Stomach (tissue), 9 donors: Measurements from ENCODE around the gene SP100. TPM values are rescaled to one million over a fixed set of nuclear protein-coding genes. Genes with fewer than 3 reads are reported as not detected.

Experiments
- DNase-seq, 2 donors: peaks; one replicate each; pipeline versions ENCODE4 v3.0.0 to v3.0.0-alpha.2; 2013 to 2019
- H3K27ac ChIP-seq, 5 donors: fragments of 200-600 bp in 4 of 5; sonication (generic) in 4 of 5; one replicate each; pipeline ENCODE4 v1.5.1; 2013 to 2019; ENCODE audit warnings: mild to moderate bottlenecking in 1 of 5, moderate library complexity in 1 of 5
- H3K27me3 ChIP-seq, 3 donors: fragments of 200-600 bp; sonication (generic); one replicate each; pipeline ENCODE4 v1.5.1; 2017 to 2019; ENCODE audit warnings: mixed run types in 1 of 3
- H3K36me3 ChIP-seq, 4 donors: fragments of 200-600 bp; sonication (generic); 1 replicate in 3 of 4; 2 replicates in 1 of 4; pipeline ENCODE4 v1.5.1; 2016 to 2019
- H3K4me1 ChIP-seq, 4 donors: fragments of 200-600 bp; sonication (generic); one replicate each; pipeline ENCODE4 v1.5.1; 2016 to 2019
- H3K4me3 ChIP-seq, 4 donors: fragments of 200-600 bp; sonication (generic) in 3 of 4; one replicate each; pipeline ENCODE4 v1.5.1; 2016 to 2019; ENCODE audit warnings: mild to moderate bottlenecking in 1 of 4
- H3K9me3 ChIP-seq, 4 donors: fragments of 200-600 bp; sonication (generic); one replicate each; pipeline ENCODE4 v1.5.1; 2016 to 2019
- CTCF ChIP-seq, 7 experiments: fragments of 450-650 bp in 4 of 7; fragments of 200-600 bp in 3 of 7; sonication (generic) in 3 of 7; IDR thresholded peaks; one replicate each; pipeline ENCODE4 v1.5.1; 2016 to 2019; ENCODE audit warnings: antibody characterized with exemption in 7 of 7, control low read depth in 2 of 7, mild to moderate bottlenecking in 1 of 7
- EP300 ChIP-seq: sonication (generic); formaldehyde crosslinking; IDR thresholded peaks from one replicate; pipeline ENCODE4 v1.6.1; 2017; ENCODE audit warnings: antibody characterized with exemption
- POLR2A ChIP-seq, 4 donors: fragments of 450-650 bp; IDR thresholded peaks; one replicate each; pipeline ENCODE4 v1.6.1; 2016; ENCODE audit warnings: antibody characterized with exemption in 4 of 4, control low read depth in 2 of 4, mild to moderate bottlenecking in 1 of 4, moderate library complexity in 1 of 4
- POLR2AphosphoS5 ChIP-seq, 3 donors: sonication (generic); formaldehyde crosslinking; IDR thresholded peaks; one replicate each; pipeline ENCODE4 v1.6.1; 2016; ENCODE audit warnings: antibody characterized with exemption in 3 of 3
- WGBS, 5 donors: extraction: QIAGEN DNeasy Blood & Tissue Kit in 3 of 5; methylation state at CpG; one replicate each; pipeline versions ENCODE4 v1.1.5 to v1.1.7; 2013 to 2018; 5-methylcytosine and 5-hydroxymethylcytosine counted together
- intact Hi-C: fragments of 100-400 bp; cut with DNase I; formaldehyde crosslinking; loops from one replicate; pipeline ENCODE4 v1.15.1; 2023; ENCODE audit warnings: low total_unique reads
- polyA plus RNA-seq, 3 donors: library from polyadenylated mRNA; stranded (reverse); fragments of 200-250 nt; gene quantifications; one replicate each; pipeline ENCODE4 v1.2.3, GENCODE V29; 2013
- total RNA-seq, 5 donors: library from RNA; depleted of rRNA; stranded (reverse); fragments of >200 nt; gene quantifications; one replicate each; pipeline versions ENCODE4 v1.1.0 to v1.2.3, GENCODE V29; 2014 to 2016
- donor health status: healthy with polysubstance abuse.
- donor health status: Bipolar disorder and iron deficiency.
- donor health status: healthy.

Gene SP100
- total and polyA plus RNA-seq, 8 donors: 11.0 to 168 (median 67.6) TPM

GRCh38 chr2:230512955-230513748, 97.2 kb downstream of the SP100 start:
- H3K27me3 ChIP-seq: no peaks in the 10 kb centered on the region
- no peaks in the 10 kb centered on the region for H3K9me3 ChIP-seq
- H3K36me3 ChIP-seq: peaks cover 3 to 57% (median 47%) of the 10 kb centered on the region in 4 donors
- TF ChIP-seq POLR2A (IDR thresholded peaks at IDR 0.05): no peak
- TF ChIP-seq EP300: no peak
- TF ChIP-seq CTCF (IDR thresholded peaks at IDR 0.05): no peak
- TF ChIP-seq POLR2AphosphoS5 (IDR thresholded peaks at IDR 0.05): no peak
- no peak overlapping the region for H3K27ac ChIP-seq
- peaks cover 0 to 4% (median 0%) of the 10 kb centered on the region in 4 donors for H3K4me1 ChIP-seq
- H3K4me3 ChIP-seq: no peak overlapping the region
- intact Hi-C loops: no loop called here
- DNase-seq: no peak
- 53 to 77% (median 62%) methylated on average over 4 of the region's 4 CpGs for WGBS, 5 donors

- WGBS, 5 donors: 79 to 90% (median 84%) methylated on average over 9 of the region's 9 CpGs
- Histone ChIP-seq H3K4me1 (no peaks in the 10 kb centered on the region), H3K9me3 (peaks cover 4 to 34% (median 17%) of the 10 kb centered on the region in 4 donors), H3K4me3 (no peak overlapping the region), H3K27me3 (no peaks in the 10 kb centered on the region), H3K36me3 (peaks cover 0 to 5% (median 2%) of the 10 kb centered on the region in 4 donors), H3K27ac (no peak overlapping the region)
- intact Hi-C loops: no loop called here
- no peak for TF ChIP-seq POLR2A (IDR thresholded peaks at IDR 0.05)
- TF ChIP-seq EP300: no peak
- no peak for DNase-seq
Measured at GRCh38 chr2:230520061-230520874, 104.3 kb downstream of the SP100 start.

- no peak overlapping the region for H3K27ac ChIP-seq
- no peaks in the 10 kb centered on the region for H3K4me1 ChIP-seq
- no peak overlapping the region for H3K4me3 ChIP-seq
- H3K9me3 ChIP-seq: peaks cover 4 to 39% (median 20%) of the 10 kb centered on the region in 4 donors
- TF ChIP-seq POLR2A (IDR thresholded peaks at IDR 0.05) (no peak), CTCF (IDR thresholded peaks at IDR 0.05) (no peak), POLR2AphosphoS5 (IDR thresholded peaks at IDR 0.05) (no peak), EP300 (no peak)
- no peak for DNase-seq
- intact Hi-C loops: no loop called here
- H3K27me3 ChIP-seq: no peaks in the 10 kb centered on the region
- H3K36me3 ChIP-seq: peaks cover 0 to 7% (median 4%) of the 10 kb centered on the region in 4 donors
Measured at GRCh38 chr2:230520875-230521155, 104.8 kb downstream of the SP100 start.

- Histone ChIP-seq H3K4me3 (no peak overlapping the region), H3K36me3 (peaks cover 0 to 9% (median 4%) of the 10 kb centered on the region in 4 donors), H3K9me3 (peaks cover 4 to 45% (median 23%) of the 10 kb centered on the region in 4 donors), H3K4me1 (no peaks in the 10 kb centered on the region), H3K27ac (no peak overlapping the region), H3K27me3 (no peaks in the 10 kb centered on the region)
- intact Hi-C loops: no loop called here
- no peak for DNase-seq
- WGBS, 5 donors: 80 to 90% (median 87%) methylated on average over 2 of the region's 2 CpGs
- TF ChIP-seq POLR2A (IDR thresholded peaks at IDR 0.05) (no peak), POLR2AphosphoS5 (IDR thresholded peaks at IDR 0.05) (no peak), EP300 (no peak), CTCF (IDR thresholded peaks at IDR 0.05) (no peak)
Measured at GRCh38 chr2:230521386-230521785, 105.4 kb downstream of the SP100 start.
